Nucleus accumbens (tissue), 56 donors: ENCODE measurements around the gene GJB5.
"Not testable (repeated sequence)": the region's sequence is repeated elsewhere in the genome, so short reads cannot be mapped to it uniquely, and the experiment has no call there.

ENCODE experiments used
- DNase-seq, 56 donors: peaks; one replicate each; lab custom pipeline; 2025; lab: John Stamatoyannopoulos, UW

Gene GJB5

GRCh38 chr1:34773114-34773513 lies 18.3 kb downstream of the GJB5 start:
- DNase-seq = not testable (repeated sequence)

- no peak for DNase-seq
These were observed 20.1 kb downstream of the GJB5 start for GRCh38 chr1:34774957-34775356.

GRCh38 chr1:34776911-34777310 lies 22.1 kb downstream of the GJB5 start:
- no peak for DNase-seq

GRCh38 chr1:34777519-34778321 lies 22.9 kb downstream of the GJB5 start:
- no peak for DNase-seq

- no peak for DNase-seq
These were observed 23.5 kb downstream of the GJB5 start for GRCh38 chr1:34778381-34778780.

GRCh38 chr1:34779005-34779404 lies 24.2 kb downstream of the GJB5 start:
- no peak for DNase-seq

- no peak for DNase-seq
These were observed 24.7 kb downstream of the GJB5 start for GRCh38 chr1:34779526-34779925.

- DNase-seq = no peak
These were observed 25.1 kb downstream of the GJB5 start for GRCh38 chr1:34779962-34780361.

GRCh38 chr1:34780528-34780927 lies 25.7 kb downstream of the GJB5 start:
- no peak for DNase-seq

GRCh38 chr1:34781071-34781843 lies 26.4 kb downstream of the GJB5 start, which contains the start of gene GJB3:
Gene GJB3 (plus strand): TSS chr1:34781214. CDS start chr1:34784763, 3,549 bp downstream.
- DNase-seq = no peak

GRCh38 chr1:34781844-34782391 lies 27.1 kb downstream of the GJB5 start:
- no peak for DNase-seq

- DNase-seq = no peak
These were observed 29.9 kb downstream of the GJB5 start for GRCh38 chr1:34784751-34785221.

GRCh38 chr1:34785231-34785874 lies 30.5 kb downstream of the GJB5 start:
- no peak for DNase-seq

GRCh38 chr1:34785875-34786470 lies 31.1 kb downstream of the GJB5 start:
- peak in 1 of 56 donors; percentile 52 for DNase-seq

- DNase-seq = peak in 53 of 56 donors; percentile 3 to 89 (median 60)
These were observed 31.9 kb downstream of the GJB5 start for GRCh38 chr1:34786521-34787325.

- no peak for DNase-seq
These were observed 32.9 kb downstream of the GJB5 start for GRCh38 chr1:34787461-34788420.

- no peak for DNase-seq
These were observed 36.1 kb downstream of the GJB5 start for GRCh38 chr1:34790985-34791384.

- no peak for DNase-seq
These were observed 37.6 kb downstream of the GJB5 start for GRCh38 chr1:34792424-34792823.
